Measurements from ENCODE around the gene SLC35E3.
"Not testable (repeated sequence)": the region's sequence is repeated elsewhere in the genome, so short reads cannot be mapped to it uniquely, and the experiment has no call there.

DNA sequence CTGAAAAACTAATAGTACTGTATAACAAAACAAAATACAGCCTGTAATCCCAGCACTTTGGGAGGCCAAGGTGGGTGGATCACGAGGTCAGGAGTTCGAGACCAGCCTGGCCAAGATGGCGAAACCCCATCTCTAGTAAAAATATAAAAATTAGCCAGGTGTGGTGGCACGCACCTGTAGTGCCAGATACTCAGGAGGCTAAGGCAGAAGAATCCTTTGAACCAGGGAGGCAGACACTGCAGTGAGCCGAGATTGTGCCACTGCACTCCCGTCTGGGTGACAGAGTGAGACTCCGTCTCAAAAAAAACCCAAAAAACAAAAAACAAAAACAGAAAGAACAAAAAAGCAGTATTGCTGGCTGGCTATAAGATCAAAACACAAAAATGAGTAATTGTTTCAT is 55.1 kb downstream of the SLC35E3 start:
- TF ChIP-seq, protein P1, sequence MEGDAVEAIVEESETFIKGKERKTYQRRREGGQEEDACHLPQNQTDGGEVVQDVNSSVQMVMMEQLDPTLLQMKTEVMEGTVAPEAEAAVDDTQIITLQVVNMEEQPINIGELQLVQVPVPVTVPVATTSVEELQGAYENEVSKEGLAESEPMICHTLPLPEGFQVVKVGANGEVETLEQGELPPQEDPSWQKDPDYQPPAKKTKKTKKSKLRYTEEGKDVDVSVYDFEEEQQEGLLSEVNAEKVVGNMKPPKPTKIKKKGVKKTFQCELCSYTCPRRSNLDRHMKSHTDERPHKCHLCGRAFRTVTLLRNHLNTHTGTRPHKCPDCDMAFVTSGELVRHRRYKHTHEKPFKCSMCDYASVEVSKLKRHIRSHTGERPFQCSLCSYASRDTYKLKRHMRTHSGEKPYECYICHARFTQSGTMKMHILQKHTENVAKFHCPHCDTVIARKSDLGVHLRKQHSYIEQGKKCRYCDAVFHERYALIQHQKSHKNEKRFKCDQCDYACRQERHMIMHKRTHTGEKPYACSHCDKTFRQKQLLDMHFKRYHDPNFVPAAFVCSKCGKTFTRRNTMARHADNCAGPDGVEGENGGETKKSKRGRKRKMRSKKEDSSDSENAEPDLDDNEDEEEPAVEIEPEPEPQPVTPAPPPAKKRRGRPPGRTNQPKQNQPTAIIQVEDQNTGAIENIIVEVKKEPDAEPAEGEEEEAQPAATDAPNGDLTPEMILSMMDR (conservative IDR thresholded peaks at IDR 0.05), result not testable (repeated sequence)
- not testable (repeated sequence) for TF ChIP-seq ZFX (IDR thresholded peaks at IDR 0.05)
